Transverse colon (tissue), 4 donors: ENCODE data around the gene ZIK1. TPM values are rescaled to one million over a fixed set of nuclear protein-coding genes. Genes with fewer than 3 reads are reported as not detected.

ENCODE experiments used
- DNase-seq: peaks from one replicate; pipeline ENCODE4 v3.0.0-alpha.2; 2019
- H3K27ac ChIP-seq, 4 donors: fragments of 200-600 bp; sonication (generic); 2 replicates each; pipeline ENCODE4 v1.5.1; 2016 to 2018; ENCODE audit warnings: inconsistent platforms in 4 of 4
- H3K27me3 ChIP-seq: fragments of 200-600 bp; sonication (generic); 2 replicates; pipeline ENCODE4 v1.5.1; 2017; ENCODE audit warnings: inconsistent platforms
- H3K36me3 ChIP-seq, 4 donors: fragments of 200-600 bp; sonication (generic); 2 replicates each; pipeline ENCODE4 v1.5.1; 2017 to 2019; ENCODE audit warnings: inconsistent platforms in 4 of 4
- H3K4me1 ChIP-seq, 4 donors: fragments of 200-600 bp; sonication (generic); 2 replicates each; pipeline ENCODE4 v1.5.1; 2017 to 2020; ENCODE audit warnings: inconsistent platforms in 4 of 4
- H3K4me3 ChIP-seq, 4 donors: fragments of 200-600 bp; sonication (generic); 1 replicate in 1 of 4; 2 replicates in 3 of 4; pipeline versions ENCODE4 v1.5.1 to v1.6.1; 2017 to 2019; ENCODE audit warnings: inconsistent platforms in 4 of 4
- H3K9me3 ChIP-seq, 2 donors: fragments of 200-600 bp; sonication (generic); 2 replicates each; pipeline ENCODE4 v1.5.1; 2017 to 2019; ENCODE audit warnings: inconsistent platforms in 2 of 2
- EP300 ChIP-seq: sonication (generic); formaldehyde crosslinking; IDR thresholded peaks from one replicate; pipeline ENCODE4 v1.6.1; 2017; ENCODE audit warnings: antibody characterized with exemption, low read depth
- POLR2A ChIP-seq: fragments of 450-650 bp; IDR thresholded peaks from one replicate; pipeline ENCODE4 v1.6.1; 2016; ENCODE audit warnings: antibody characterized with exemption, mild to moderate bottlenecking, moderate library complexity
- POLR2AphosphoS5 ChIP-seq, 3 donors: sonication (generic); formaldehyde crosslinking; IDR thresholded peaks; one replicate each; pipeline ENCODE4 v1.6.1; 2016; ENCODE audit warnings: antibody characterized with exemption in 3 of 3
- WGBS, 2 donors: methylation state at CpG; one replicate each; pipeline ENCODE4 v1.1.5; 2018; ENCODE audit warnings: low coverage in 1 of 2; 5-methylcytosine and 5-hydroxymethylcytosine counted together
- in situ Hi-C, 4 donors: fragments of 200-750 bp; cut with MboI; loops; one replicate each; pipeline versions ENCODE4 v1.15.0 to v1.15.1; 2017; ENCODE audit warnings: low sequenced_read_pairs in 3 of 4, low pct_ligation_motif_present in 1 of 4, low pct_unique_long_range_greater_than_20kb in 1 of 4
- intact Hi-C: fragments of 100-400 bp; cut with DNase I; formaldehyde crosslinking; loops from one replicate; pipeline ENCODE4 v1.15.1; 2023; ENCODE audit warnings: low total_unique reads
- total RNA-seq, 4 donors: library from RNA; depleted of rRNA; stranded (reverse); fragments of >200 nt; gene quantifications; one replicate each; pipeline ENCODE4 v1.1.0, GENCODE V29; 2016
- TF ChIP-seq, protein P1 (sequence below), 5 experiments: fragments of 200-600 bp in 3 of 5; fragments of 450-650 bp in 2 of 5; sonication (generic) in 3 of 5; IDR thresholded peaks; 1 replicate in 2 of 5; 2 replicates in 3 of 5; pipeline ENCODE4 v1.5.1; 2016 to 2017; ENCODE audit warnings: antibody characterized with exemption in 5 of 5, inconsistent platforms in 3 of 5, mild to moderate bottlenecking in 2 of 5, moderate library complexity in 1 of 5

The ZIK1 gene
- total RNA-seq, 4 donors from 2014 or later = 0.40 to 3.3 (median 1.2) TPM

DNA sequence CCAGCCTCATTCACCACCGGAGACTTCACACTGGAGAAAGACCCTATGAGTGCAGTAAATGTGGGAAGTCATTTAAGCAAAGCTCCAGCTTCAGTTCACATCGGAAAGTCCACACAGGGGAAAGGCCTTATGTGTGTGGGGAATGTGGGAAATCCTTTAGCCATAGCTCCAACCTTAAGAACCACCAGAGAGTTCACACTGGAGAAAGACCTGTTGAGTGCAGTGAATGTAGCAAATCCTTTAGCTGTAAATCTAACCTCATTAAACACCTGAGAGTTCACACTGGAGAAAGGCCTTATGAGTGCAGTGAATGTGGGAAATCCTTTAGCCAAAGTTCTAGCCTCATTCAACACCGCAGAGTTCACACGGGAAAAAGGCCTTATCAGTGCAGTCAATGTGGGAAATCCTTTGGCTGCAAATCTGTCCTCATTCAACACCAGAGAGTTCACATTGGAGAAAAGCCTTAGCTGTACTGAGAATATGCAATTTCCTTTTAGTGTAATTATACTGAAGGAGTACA lies 57.8 kb downstream of the ZIK1 start:
- Histone ChIP-seq H3K4me1 (no peaks in the 10 kb centered on the region), H3K36me3 (peaks cover 0 to 61% (median 37%) of the 10 kb centered on the region in 4 donors), H3K9me3 (peaks cover 65 to 69% of the 10 kb centered on the region in 2 donors), H3K27me3 (no peaks in the 10 kb centered on the region), H3K4me3 (no peak overlapping the region), H3K27ac (no peak overlapping the region)
- WGBS, 2 donors = 77 to 93% methylated on average over 3 to 4 of the region's 4 CpGs
- intact Hi-C loops = no loop called here
- TF ChIP-seq, protein P1, sequence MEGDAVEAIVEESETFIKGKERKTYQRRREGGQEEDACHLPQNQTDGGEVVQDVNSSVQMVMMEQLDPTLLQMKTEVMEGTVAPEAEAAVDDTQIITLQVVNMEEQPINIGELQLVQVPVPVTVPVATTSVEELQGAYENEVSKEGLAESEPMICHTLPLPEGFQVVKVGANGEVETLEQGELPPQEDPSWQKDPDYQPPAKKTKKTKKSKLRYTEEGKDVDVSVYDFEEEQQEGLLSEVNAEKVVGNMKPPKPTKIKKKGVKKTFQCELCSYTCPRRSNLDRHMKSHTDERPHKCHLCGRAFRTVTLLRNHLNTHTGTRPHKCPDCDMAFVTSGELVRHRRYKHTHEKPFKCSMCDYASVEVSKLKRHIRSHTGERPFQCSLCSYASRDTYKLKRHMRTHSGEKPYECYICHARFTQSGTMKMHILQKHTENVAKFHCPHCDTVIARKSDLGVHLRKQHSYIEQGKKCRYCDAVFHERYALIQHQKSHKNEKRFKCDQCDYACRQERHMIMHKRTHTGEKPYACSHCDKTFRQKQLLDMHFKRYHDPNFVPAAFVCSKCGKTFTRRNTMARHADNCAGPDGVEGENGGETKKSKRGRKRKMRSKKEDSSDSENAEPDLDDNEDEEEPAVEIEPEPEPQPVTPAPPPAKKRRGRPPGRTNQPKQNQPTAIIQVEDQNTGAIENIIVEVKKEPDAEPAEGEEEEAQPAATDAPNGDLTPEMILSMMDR (IDR thresholded peaks at IDR 0.05) = no peak
- TF ChIP-seq EP300 (no peak), POLR2AphosphoS5 (IDR thresholded peaks at IDR 0.05) (no peak)
- no peak for DNase-seq
- in situ Hi-C loops = no loop called here

DNA sequence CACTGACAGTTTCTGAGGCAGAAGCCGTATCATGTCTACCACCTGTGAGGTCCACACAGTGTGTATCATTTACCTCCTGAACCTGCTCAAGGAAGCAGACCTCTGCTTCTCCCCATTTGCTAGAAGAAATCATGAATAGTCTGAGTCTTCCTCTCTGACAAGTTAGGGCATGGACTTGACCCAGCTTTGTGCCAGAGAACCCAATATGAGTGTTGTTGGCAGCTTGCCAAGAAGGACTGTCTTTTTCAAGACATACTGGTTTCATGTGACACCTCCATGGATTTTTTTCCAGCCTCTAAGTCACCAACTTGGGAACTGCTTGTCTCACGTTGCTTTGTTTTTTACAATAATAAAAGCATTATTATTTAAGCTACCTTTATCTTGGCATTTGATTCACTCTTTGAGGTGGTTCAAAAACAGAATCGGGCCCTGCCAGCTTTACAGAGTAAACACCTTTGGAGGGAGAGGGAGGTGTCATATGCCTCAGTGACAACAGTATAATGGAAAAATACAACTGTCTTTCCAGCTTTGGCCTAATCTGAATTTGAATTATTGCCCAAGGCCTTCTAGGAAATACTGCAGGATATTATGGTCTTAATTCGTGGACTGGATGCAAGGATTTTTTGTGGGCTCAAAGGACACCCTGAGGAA lies 58.6 kb downstream of the ZIK1 start:
- no peaks in the 10 kb centered on the region for H3K4me1 ChIP-seq
- no peak overlapping the region for H3K27ac ChIP-seq
- no peaks in the 10 kb centered on the region for H3K27me3 ChIP-seq
- H3K36me3 ChIP-seq = peaks cover 0 to 54% (median 33%) of the 10 kb centered on the region in 4 donors
- WGBS, 2 donors = 78 to 82% methylated on average over 2 to 4 of the region's 4 CpGs
- in situ Hi-C loops = no loop called here
- DNase-seq = no peak
- H3K9me3 ChIP-seq = peaks cover 57 to 62% of the 10 kb centered on the region in 2 donors
- TF ChIP-seq EP300 (no peak), POLR2AphosphoS5 (IDR thresholded peaks at IDR 0.05) (no peak), POLR2A (no peak)
- TF ChIP-seq, protein P1 (IDR thresholded peaks at IDR 0.05) = no peak
- intact Hi-C loops = loop anchor here (1.0 kb wide), 1 partner anchor 25 kb away; no protein-coding TSS in a partner anchor
- H3K4me3 ChIP-seq = no peak overlapping the region

Other genes with a start within 250 kb of the ZIK1 start
- 1 to 10 TPM in 3 of 4 donors, under 1 TPM in 1; 0.40 to 4.2 (median 3.5) TPM for gene ZNF304, start 232.9 kb upstream of the ZIK1 start, total RNA-seq
- gene TRAPPC2B, start 220.6 kb upstream of the ZIK1 start, total RNA-seq = 10 to 100 TPM in 1 of 4 donors, 1 to 10 TPM in 1, not detected in 2; 8.3 to 12.5 TPM
- 1 to 10 TPM in 2 of 4 donors, under 1 TPM in 1, not detected in 1; 0.60 to 1.3 (median 1.2) TPM for gene ZNF547, start 220.6 kb upstream of the ZIK1 start, total RNA-seq
- gene ZNF548, start 194.3 kb upstream of the ZIK1 start, total RNA-seq = 10 to 100 TPM in 2 of 4 donors, 1 to 10 TPM in 2; 4.2 to 13.1 (median 8.2) TPM
- gene ZNF17, start 173.0 kb upstream of the ZIK1 start, total RNA-seq = 10 to 100 TPM; 10.6 to 53.1 (median 13.2) TPM
- gene ZNF749, start 148.8 kb upstream of the ZIK1 start, total RNA-seq = 10 to 100 TPM in 2 of 4 donors, 1 to 10 TPM in 1, under 1 TPM in 1; 0.75 to 19.1 (median 7.1) TPM
- 10 to 100 TPM in 1 of 4 donors, under 1 TPM in 1, not detected in 2; 0.14 to 13.8 TPM for gene VN1R1, start 127.0 kb upstream of the ZIK1 start, total RNA-seq
- gene ZNF772, start 106.6 kb upstream of the ZIK1 start, total RNA-seq = 10 to 100 TPM in 1 of 4 donors, 1 to 10 TPM in 2, under 1 TPM in 1; 0.75 to 25.9 (median 6.0) TPM
- 1 to 10 TPM; 1.6 to 6.8 (median 5.1) TPM for gene ZNF419, start 96.4 kb upstream of the ZIK1 start, total RNA-seq
- gene ZNF773, start 84.2 kb upstream of the ZIK1 start, total RNA-seq = 10 to 100 TPM in 1 of 4 donors, 1 to 10 TPM in 3; 4.5 to 11.0 (median 5.9) TPM
- gene ZNF549, start 56.8 kb upstream of the ZIK1 start, total RNA-seq = 1 to 10 TPM; 1.9 to 5.2 (median 4.8) TPM
- gene ZNF550, start 24.3 kb upstream of the ZIK1 start, total RNA-seq = 10 to 100 TPM in 1 of 4 donors, 1 to 10 TPM in 3; 3.4 to 41.1 (median 5.5) TPM
- 10 to 100 TPM in 1 of 4 donors, 1 to 10 TPM in 3; 2.2 to 17.6 (median 3.0) TPM for gene ZNF416, start 5.2 kb upstream of the ZIK1 start, total RNA-seq
- 1 to 10 TPM in 2 of 4 donors, not detected in 2; 2.4 to 4.4 TPM for gene ZNF530, start 15.7 kb downstream of the ZIK1 start, total RNA-seq
- gene ZNF134, start 30.1 kb downstream of the ZIK1 start, total RNA-seq = 10 to 100 TPM in 3 of 4 donors, 1 to 10 TPM in 1; 1.6 to 16.8 (median 13.8) TPM
- gene ZNF211, start 49.0 kb downstream of the ZIK1 start, total RNA-seq = 10 to 100 TPM in 3 of 4 donors, 1 to 10 TPM in 1; 5.6 to 60.1 (median 15.3) TPM
- gene ZSCAN4, start 84.8 kb downstream of the ZIK1 start, total RNA-seq = not detected
- 10 to 100 TPM in 1 of 4 donors, 1 to 10 TPM in 3; 3.0 to 10.8 (median 7.4) TPM for gene ZNF551, start 97.8 kb downstream of the ZIK1 start, total RNA-seq
- gene ZNF154, start 125.1 kb downstream of the ZIK1 start, total RNA-seq = 1 to 10 TPM; 1.1 to 2.2 (median 1.8) TPM
- 1 to 10 TPM in 3 of 4 donors, under 1 TPM in 1; 0.60 to 7.5 (median 4.7) TPM for gene ZNF671, start 143.5 kb downstream of the ZIK1 start, total RNA-seq
- 100 to 1,000 TPM in 1 of 4 donors, 10 to 100 TPM in 3; 15.0 to 120 (median 16.7) TPM for gene ZNF776, start 162.7 kb downstream of the ZIK1 start, total RNA-seq
- 10 to 100 TPM; 20.8 to 79.2 (median 27.3) TPM for gene ZNF586, start 185.5 kb downstream of the ZIK1 start, total RNA-seq
- 100 to 1,000 TPM in 1 of 4 donors, 10 to 100 TPM in 3; 41.2 to 145 (median 68.8) TPM for gene ZNF552, start 230.8 kb downstream of the ZIK1 start, total RNA-seq
- 10 to 100 TPM; 16.1 to 34.4 (median 22.0) TPM for gene ZNF587B, start 246.2 kb downstream of the ZIK1 start, total RNA-seq